Subcutaneous adipose tissue (tissue), 4 donors: Measurements from ENCODE around the gene POLRMT. TPM values are rescaled to one million over a fixed set of nuclear protein-coding genes. Genes with fewer than 3 reads are reported as not detected.

ENCODE experiments used
- CTCF ChIP-seq: fragments of 450-650 bp; IDR thresholded peaks from one replicate; pipeline ENCODE4 v1.5.1; 2016; ENCODE audit warnings: low read depth, mild to moderate bottlenecking, control low read depth, antibody characterized with exemption, moderate library complexity
- total RNA-seq, 4 donors: library from RNA; depleted of rRNA; stranded (reverse); fragments of >200 nt; gene quantifications; one replicate each; pipeline ENCODE4 v1.1.0, GENCODE V29; 2016

The POLRMT gene
- total RNA-seq, 4 donors from 2014 or later, result 11.9 to 41.4 (median 14.7) TPM

- TF ChIP-seq CTCF, result no peak
Measured at GRCh38 chr19:624433-625109, 8.8 kb downstream of the POLRMT start.

- no peak for TF ChIP-seq CTCF
Measured at GRCh38 chr19:623974-624373, 9.4 kb downstream of the POLRMT start.

- no peak for TF ChIP-seq CTCF
Measured at GRCh38 chr19:623175-623916, 10.0 kb downstream of the POLRMT start.

GRCh38 chr19:622666-623065 is 10.7 kb downstream of the POLRMT start:
- TF ChIP-seq CTCF, result no peak

- TF ChIP-seq CTCF, result no peak
Measured at GRCh38 chr19:621819-622218, 11.5 kb downstream of the POLRMT start.

GRCh38 chr19:620166-620862 is 13.0 kb downstream of the POLRMT start:
- no peak for TF ChIP-seq CTCF

- no peak for TF ChIP-seq CTCF
Measured at GRCh38 chr19:619286-620002, 13.9 kb downstream of the POLRMT start.
